Superior temporal gyrus (tissue), 1 donor: ENCODE data around the gene KCNC1.
A peak's percentile ranks its signal among the peaks of the same experiment; 100 is the strongest.

Experiments
- DNase-seq: peaks from one replicate; pipeline ENCODE4 v3.0.0-alpha.2; 2016; ENCODE audit errors: extremely low spot score

The KCNC1 gene

GRCh38 chr11:17793642-17794170, 59.1 kb downstream of the KCNC1 start:
- DNase-seq, result no peak

GRCh38 chr11:17794981-17795380, 60.4 kb downstream of the KCNC1 start:
- no peak for DNase-seq

- no peak for DNase-seq
Measured at GRCh38 chr11:17796154-17796553, 61.6 kb downstream of the KCNC1 start.

GRCh38 chr11:17798253-17798652, 63.7 kb downstream of the KCNC1 start:
- no peak for DNase-seq

GRCh38 chr11:17798716-17799115, 64.1 kb downstream of the KCNC1 start:
- DNase-seq, result no peak

- DNase-seq, result no peak
Measured at GRCh38 chr11:17799147-17799546, 64.6 kb downstream of the KCNC1 start.

GRCh38 chr11:17801166-17801565, 66.6 kb downstream of the KCNC1 start:
- no peak for DNase-seq

- DNase-seq, result no peak
Measured at GRCh38 chr11:17802491-17802890, 67.9 kb downstream of the KCNC1 start.

- no peak for DNase-seq
Measured at GRCh38 chr11:17803754-17804334, 69.3 kb downstream of the KCNC1 start.

- DNase-seq, result no peak
Measured at GRCh38 chr11:17805043-17805442, 70.5 kb downstream of the KCNC1 start.

- no peak for DNase-seq
Measured at GRCh38 chr11:17805873-17806272, 71.3 kb downstream of the KCNC1 start.

GRCh38 chr11:17807034-17807433, 72.5 kb downstream of the KCNC1 start:
- no peak for DNase-seq

GRCh38 chr11:17810041-17810440, 75.5 kb downstream of the KCNC1 start:
- no peak for DNase-seq

- DNase-seq, result peak; percentile 58
Measured at GRCh38 chr11:17810746-17811145, 76.2 kb downstream of the KCNC1 start.

- no peak for DNase-seq
Measured at GRCh38 chr11:17811352-17811751, 76.8 kb downstream of the KCNC1 start.

- no peak for DNase-seq
Measured at GRCh38 chr11:17812091-17812864, 77.7 kb downstream of the KCNC1 start.

- no peak for DNase-seq
Measured at GRCh38 chr11:17812865-17813187, 78.2 kb downstream of the KCNC1 start.

- no peak for DNase-seq
Measured at GRCh38 chr11:17813391-17814059, 78.9 kb downstream of the KCNC1 start.

- no peak for DNase-seq
Measured at GRCh38 chr11:17814546-17814945, 80.0 kb downstream of the KCNC1 start.

- no peak for DNase-seq
Measured at GRCh38 chr11:17816232-17816931, 81.8 kb downstream of the KCNC1 start.

GRCh38 chr11:17821648-17822400, 87.2 kb downstream of the KCNC1 start:
- peak; percentile 48 for DNase-seq

- DNase-seq, result no peak
Measured at GRCh38 chr11:17822401-17822781, 87.8 kb downstream of the KCNC1 start.
